K562 (cell line): ENCODE data around the gene SULT1E1. TPM values are rescaled to one million over a fixed set of nuclear protein-coding genes. Genes with fewer than 3 reads are reported as not detected.

Experiments used
- ATAC-seq: fragments of 200-7000 bp; cut with Tn5 transposase; 3 replicates; pipeline ENCODE4 v1.9.1; 2020; ENCODE audit warnings: moderate library complexity
- BruUV-seq: library from RNA; stranded (reverse); fragments of 400-500 nt; replicated peaks from 2 replicates; lab custom pipeline; 2021; lab: Mats Ljungman, UMichigan
- CTCF ChIA-PET: fragments of 300-600 bp; formaldehyde crosslinking; extraction: SDS; loops from one replicate; lab custom pipeline; 2021; ENCODE audit warnings: low intra/inter-chr PET ratio; lab: Yijun Ruan, JAX
- POLR2A ChIA-PET: fragments of 300-600, 350-650 bp; sonication (Branson Sonifier 250); formaldehyde crosslinking; extraction: SDS; loops from one replicate; lab custom pipeline; 2021; ENCODE audit warnings: antibody characterized with exemption, inconsistent platforms; lab: Yijun Ruan, JAX
- DNase-seq, 4 experiments: peaks; one replicate each; pipeline versions ENCODE4 v3.0.0 to v3.0.0-alpha.2; 2011 to 2018; ENCODE audit warnings: low spot score in 3 of 4, mixed read lengths in 3 of 4; ENCODE audit errors: extremely low read depth in 1 of 4
- FAIRE-seq: peaks from 2 replicates; lab custom pipeline; 2011; peaks lifted over from hg19 to GRCh38; lab: Jason Lieb, UNC
- H2AFZ ChIP-seq: 2 replicates; pipeline ENCODE4 v1.6.0; 2011; ENCODE audit warnings: low read depth, low read length, control low read depth, inconsistent platforms
- H3K27ac ChIP-seq: fragments of 200-600 bp; 3 replicates; pipeline ENCODE4 v1.8.0; 2011; ENCODE audit warnings: low read depth, mild to moderate bottlenecking, control low read depth, inconsistent platforms, low read length, moderate library complexity, mixed read lengths; ENCODE audit errors: extremely low read depth
- H3K27me3 ChIP-seq, 2 experiments: fragments of 300-600 bp in 1 of 2; 2 replicates in 1 of 2; 3 replicates in 1 of 2; pipeline versions ENCODE4 v1.6.0 to v1.8.0; 2011; ENCODE audit warnings: inconsistent platforms in 2 of 2, low read length in 2 of 2, mild to moderate bottlenecking in 1 of 2, mixed read lengths in 1 of 2, moderate library complexity in 1 of 2; ENCODE audit not compliant: control insufficient read depth in 2 of 2, insufficient read depth in 2 of 2
- H3K36me3 ChIP-seq: fragments of 300-600 bp; 3 replicates; pipeline ENCODE4 v1.8.0; 2011; ENCODE audit warnings: mild to moderate bottlenecking, low read length, inconsistent platforms; ENCODE audit not compliant: control insufficient read depth, insufficient read depth
- H3K4me1 ChIP-seq, 2 experiments: fragments of 200-600 bp in 1 of 2; replicated peaks in 1 of 2; 2 replicates in 1 of 2; 3 replicates in 1 of 2; pipeline versions ENCODE4 v1.5.1 to v1.8.0; 2011; ENCODE audit warnings: inconsistent platforms in 2 of 2, low read length in 2 of 2, mild to moderate bottlenecking in 1 of 2, mixed read lengths in 1 of 2, moderate library complexity in 1 of 2; ENCODE audit not compliant: control insufficient read depth in 2 of 2, insufficient read depth in 2 of 2
- H3K4me2 ChIP-seq: 2 replicates; pipeline ENCODE4 v1.6.1; 2011; ENCODE audit warnings: low read length, control low read depth, inconsistent platforms, mixed read lengths; ENCODE audit not compliant: insufficient read depth
- H3K4me3 ChIP-seq: fragments of 200-600 bp; sonication (generic), shearing (Covaris generic); 2 replicates; pipeline ENCODE4 v1.5.1; 2016; ENCODE audit warnings: control low read depth, inconsistent platforms
- H3K79me2 ChIP-seq: fragments of 200-600 bp; 3 replicates; pipeline ENCODE4 v1.8.0; 2011; ENCODE audit warnings: low read length, inconsistent platforms; ENCODE audit not compliant: control insufficient read depth, insufficient read depth
- H3K9ac ChIP-seq, 2 experiments: 2 replicates each; pipeline versions ENCODE4 v1.6.0 to v1.6.1; 2011; ENCODE audit warnings: low read depth in 2 of 2, low read length in 2 of 2, control low read depth in 1 of 2, inconsistent platforms in 1 of 2, mild to moderate bottlenecking in 1 of 2, mixed read lengths in 1 of 2; ENCODE audit not compliant: insufficient read depth in 1 of 2
- H3K9me1 ChIP-seq: one replicate; pipeline ENCODE4 v1.6.0; 2011; ENCODE audit warnings: inconsistent platforms, mild to moderate bottlenecking, low read length, moderate library complexity; ENCODE audit not compliant: control insufficient read depth, insufficient read depth
- H3K9me3 ChIP-seq: replicated peaks from 2 replicates; pipeline ENCODE4 v1.5.1; 2011; ENCODE audit warnings: low read depth, low read length, inconsistent platforms; ENCODE audit not compliant: control insufficient read depth, insufficient read depth
- H4K20me1 ChIP-seq: replicated peaks from 2 replicates; pipeline ENCODE4 v1.6.1; 2011; ENCODE audit warnings: low read length, inconsistent platforms, mixed read lengths; ENCODE audit not compliant: control insufficient read depth, insufficient read depth
- CC2D1A ChIP-seq: fragments of 450-650 bp; IDR thresholded peaks from 2 replicates; pipeline ENCODE4 v1.6.1; 2017; ENCODE audit warnings: mild to moderate bottlenecking
- CCAR2 ChIP-seq: fragments of 200-400 bp; formaldehyde crosslinking; IDR thresholded peaks from 2 replicates; pipeline ENCODE4 v1.6.1; 2017; ENCODE audit warnings: mild to moderate bottlenecking, low read depth, low read length
- HDAC3 ChIP-seq: fragments of 450-650 bp; IDR thresholded peaks from 2 replicates; pipeline ENCODE4 v1.6.1; 2018; ENCODE audit warnings: borderline replicate concordance, mild to moderate bottlenecking, moderate library complexity; ENCODE audit not compliant: partially characterized antibody
- HSF4 ChIP-seq: fragments of 250-450 bp; sonication (Bioruptor Pico); IDR thresholded peaks from 2 replicates; pipeline ENCODE4 v2.1.2; 2022; ENCODE audit warnings: mild to moderate bottlenecking, moderate library complexity, borderline replicate concordance
- KAT7 ChIP-seq: sonication (generic); formaldehyde crosslinking; IDR thresholded peaks from 2 replicates; pipeline ENCODE4 v1.8.0; 2022; ENCODE audit warnings: missing genetic modification reagents, mild to moderate bottlenecking, borderline replicate concordance
- NFXL1 ChIP-seq: fragments of 450-650 bp; formaldehyde crosslinking; IDR thresholded peaks from 2 replicates; pipeline ENCODE4 v1.4.0; 2021; ENCODE audit warnings: mild to moderate bottlenecking
- SMAD3 ChIP-seq: fragments of 450-650 bp; formaldehyde crosslinking; conservative IDR thresholded peaks from 2 replicates; pipeline ENCODE4 v1.4.0; 2020; ENCODE audit warnings: mild to moderate bottlenecking
- SMARCE1 ChIP-seq: fragments of 450-650 bp; IDR thresholded peaks from 2 replicates; pipeline ENCODE4 v1.7.1; 2016; ENCODE audit warnings: mild to moderate bottlenecking
- XRCC5 ChIP-seq: fragments of 200-400 bp; formaldehyde crosslinking; IDR thresholded peaks from 2 replicates; pipeline ENCODE4 v1.6.1; 2017; ENCODE audit warnings: low read depth, mild to moderate bottlenecking, low read length
- ZNF232 ChIP-seq: sonication (generic); formaldehyde crosslinking; IDR thresholded peaks from 2 replicates; pipeline ENCODE4 v1.8.0; 2022; ENCODE audit warnings: mild to moderate bottlenecking, missing genetic modification reagents
- ZNF253 ChIP-seq: fragments of 250-450 bp; sonication (Bioruptor Pico); conservative IDR thresholded peaks from 2 replicates; pipeline ENCODE4 v1.6.1; 2021; ENCODE audit warnings: mild to moderate bottlenecking
- ZNF449 ChIP-seq: fragments of 250-450 bp; sonication (Bioruptor Pico); IDR thresholded peaks from 2 replicates; pipeline ENCODE4 v1.8.0; 2022; ENCODE audit warnings: moderate library complexity, mild to moderate bottlenecking, inconsistent platforms
- ZNF740 ChIP-seq, 3 experiments: fragments of 200-800 bp in 1 of 3; sonication (Bioruptor generic) in 1 of 3; sonication (generic) in 1 of 3; formaldehyde crosslinking in 1 of 3; IDR thresholded peaks; 2 replicates each; pipeline versions ENCODE4 v1.6.1 to v1.8.0; 2016 to 2022; ENCODE audit warnings: mild to moderate bottlenecking in 2 of 3, missing compliant biosample characterization in 2 of 3, missing genetic modification characterization in 2 of 3, missing genetic modification reagents in 1 of 3
- WGBS: fragments of 100-300 bp; shearing (Covaris generic); methylation state at CpG from one replicate; pipeline ENCODE4 v1.1.6; 2016; ENCODE audit warnings: low coverage, mixed read lengths; ENCODE audit not compliant: insufficient coverage; ENCODE audit errors: missing lambda C conversion rate; 5-methylcytosine and 5-hydroxymethylcytosine counted together
- in situ Hi-C: fragments of 300-500 bp; cut with MboI; formaldehyde crosslinking; loops from 4 replicates; pipeline ENCODE4 v1.15.0; 2018; ENCODE audit warnings: inconsistent platforms, mixed read lengths
- intact Hi-C: fragments of 100-400 bp; cut with micrococcal nuclease; formaldehyde crosslinking; loops from 2 replicates; pipeline ENCODE4 v1.14.2; 2022
- polyA plus RNA-seq, 8 experiments: library from polyadenylated mRNA; depleted of rRNA in 4 of 8; stranded (reverse) in 5 of 8; unstranded in 3 of 8; fragments of >200 nt; fragmentation: Nextera tagmentation in 2 of 8; fragmentation: Illumina TruSeq in 1 of 8; extraction: Ambion mirVana in 2 of 8; extraction: Trizol in 1 of 8; gene quantifications; 2 replicates each; pipeline versions ENCODE4 v1.2.1 to v1.2.3, GENCODE V29; 2011 to 2014; ENCODE audit warnings: inconsistent platforms in 1 of 8, missing spikeins in 1 of 8
- total RNA-seq, 7 experiments: library from RNA; depleted of rRNA in 6 of 7; stranded (reverse); fragments of >200 nt in 6 of 7; fragmentation: Illumina TruSeq in 2 of 7; extraction: Trizol in 2 of 7; gene quantifications; 2 replicates each; pipeline versions ENCODE4 v1.2.1 to v1.2.3, GENCODE V29; 2011 to 2021; ENCODE audit warnings: low replicate concordance in 1 of 7

The SULT1E1 gene
- total and polyA plus RNA-seq, 9 of the 15 experiments (the other 6 are each of a cell fraction or from before 2014, with no cell fraction given): not detected

GRCh38 chr4:69843301-69843700 is 16.6 kb downstream of the SULT1E1 start:
- H3K27me3 ChIP-seq: no peaks in the 10 kb centered on the region
- no peak overlapping the region for H3K4me3 ChIP-seq
- H3K9me3 ChIP-seq: peaks cover 4% of the 10 kb centered on the region; the same call in 1 of the 2 replicates
- H3K27ac ChIP-seq: no peak overlapping the region
- POLR2A ChIA-PET: no interaction called here
- no peaks in the 10 kb centered on the region for H4K20me1 ChIP-seq
- intact Hi-C loops: no loop called here
- 0% methylated on average over 1 of the region's 1 CpG for WGBS
- CTCF ChIA-PET: no interaction called here
- H3K9me1 ChIP-seq: no peaks in the 10 kb centered on the region
- ATAC-seq (no peak), FAIRE-seq (no peak), DNase-seq (no peak)
- H2AFZ ChIP-seq: no peak overlapping the region
- no peaks in the 10 kb centered on the region for H3K4me1 ChIP-seq
- H3K79me2 ChIP-seq: no peaks in the 10 kb centered on the region
- no TSS peak for BruUV-seq
- in situ Hi-C loops: no loop called here
- no peak overlapping the region for H3K9ac ChIP-seq
- H3K4me2 ChIP-seq: no peak overlapping the region
- no peaks in the 10 kb centered on the region for H3K36me3 ChIP-seq
- TF ChIP-seq ZNF232 (CRISPR knock-in tag) (no peak), KAT7 (CRISPR knock-in tag) (no peak), HSF4 (no peak), CCAR2 (no peak), NFXL1 (CRISPR knock-in tag) (no peak), ZNF449 (CRISPR knock-in tag) (no peak), SMARCE1 (no peak), CC2D1A (no peak), SMAD3 (CRISPR knock-in tag) (no peak), ZNF253 (CRISPR knock-in tag) (no peak), ZNF740 (CRISPR knock-in tag; IDR thresholded peaks at IDR 0.05) (no peak), ZNF740 (tag; IDR thresholded peaks at IDR 0.05) (no peak), XRCC5 (no peak), HDAC3 (no peak)
